GM12878 (cell line): ENCODE results near the gene NLGN1. TPM values are rescaled to one million over a fixed set of nuclear protein-coding genes. Genes with fewer than 3 reads are reported as not detected.

Experiments used
- ATAC-seq: fragments of 200-7000 bp; cut with Tn5 transposase; 3 replicates; pipeline ENCODE4 v1.9.1; 2020; ENCODE audit warnings: mild to moderate bottlenecking, moderate library complexity
- BruUV-seq: library from RNA; stranded (reverse); fragments of 400-500 nt; replicated peaks from 2 replicates; lab custom pipeline; 2021; lab: Mats Ljungman, UMichigan
- CTCF ChIA-PET: fragments of 300-600 bp; sonication (Branson Sonifier 250); formaldehyde crosslinking; extraction: SDS; loops from one replicate; lab custom pipeline; 2021; ENCODE audit warnings: inconsistent platforms; lab: Yijun Ruan, JAX
- POLR2A ChIA-PET: fragments of 350-600 bp; formaldehyde crosslinking; extraction: SDS; loops from one replicate; lab custom pipeline; 2021; ENCODE audit warnings: inconsistent platforms; lab: Charles Lee
- RAD21 ChIA-PET: fragments of 300-600 bp; sonication (Branson Sonifier 250); formaldehyde crosslinking; loops from one replicate; lab custom pipeline; 2023; ENCODE audit warnings: antibody characterized with exemption; ENCODE audit not compliant: unreplicated experiment; lab: Charles Lee
- SMC1A ChIA-PET: fragments of 300-600 bp; sonication (Branson Sonifier 250); formaldehyde crosslinking; loops from one replicate; lab custom pipeline; 2023; ENCODE audit not compliant: unreplicated experiment, uncharacterized antibody; lab: Charles Lee
- DNase-seq: peaks from one replicate; pipeline ENCODE4 v3.0.0-alpha.2; 2011; ENCODE audit warnings: low read depth, low spot score
- FAIRE-seq: peaks from 3 replicates; lab custom pipeline; 2011; peaks lifted over from hg19 to GRCh38; lab: Jason Lieb, UNC
- H2AFZ ChIP-seq: 2 replicates; pipeline ENCODE4 v1.6.0; 2011; ENCODE audit warnings: low read depth, low read length, control low read depth; ENCODE audit not compliant: control insufficient read depth
- H3K27ac ChIP-seq: 2 replicates; pipeline ENCODE4 v1.5.1; 2011; ENCODE audit warnings: control low read depth; ENCODE audit not compliant: control insufficient read depth, insufficient read depth
- H3K27me3 ChIP-seq, 2 experiments: replicated peaks in 1 of 2; 2 replicates each; pipeline versions ENCODE4 v1.6.0 to v1.6.1; 2011; ENCODE audit warnings: low read length in 1 of 2; ENCODE audit not compliant: control insufficient read depth in 2 of 2, insufficient read depth in 2 of 2
- H3K36me3 ChIP-seq, 2 experiments: 2 replicates each; pipeline ENCODE4 v1.5.1; 2011; ENCODE audit warnings: low read length in 1 of 2; ENCODE audit not compliant: control insufficient read depth in 2 of 2, insufficient read depth in 2 of 2
- H3K4me1 ChIP-seq: 2 replicates; pipeline ENCODE4 v1.6.1; 2011; ENCODE audit warnings: mild to moderate bottlenecking, low read length, moderate library complexity, mixed read lengths; ENCODE audit not compliant: control insufficient read depth, insufficient read depth
- H3K4me2 ChIP-seq: 2 replicates; pipeline ENCODE4 v1.6.0; 2011; ENCODE audit warnings: control low read depth; ENCODE audit not compliant: control insufficient read depth, insufficient read depth
- H3K4me3 ChIP-seq: fragments of 200-600 bp; sonication (generic); 2 replicates; pipeline ENCODE4 v1.5.1; 2016
- H3K79me2 ChIP-seq: 2 replicates; pipeline ENCODE4 v1.6.0; 2011; ENCODE audit warnings: low read length; ENCODE audit not compliant: control insufficient read depth, insufficient read depth
- H3K9ac ChIP-seq: 2 replicates; pipeline ENCODE4 v1.8.0; 2011; ENCODE audit warnings: low read length, control low read depth, mixed read lengths; ENCODE audit not compliant: control insufficient read depth, insufficient read depth
- H3K9me3 ChIP-seq: replicated peaks from 3 replicates; pipeline ENCODE4 v1.5.1; 2011; ENCODE audit warnings: mild to moderate bottlenecking, low read length; ENCODE audit not compliant: control insufficient read depth, insufficient read depth
- H4K20me1 ChIP-seq: 2 replicates; pipeline ENCODE4 v1.6.0; 2011; ENCODE audit not compliant: control insufficient read depth, insufficient read depth
- NRF1 ChIP-seq: conservative IDR thresholded peaks from 2 replicates; pipeline ENCODE4 v1.6.1; 2011; ENCODE audit warnings: mild to moderate bottlenecking, low read depth, low read length, improper control_type of control experiment
- POLR2AphosphoS2 ChIP-seq: IDR thresholded peaks from 2 replicates; pipeline ENCODE4 v1.6.1; 2011; ENCODE audit warnings: low read depth, mild to moderate bottlenecking, low read length, improper control_type of control experiment, moderate library complexity
- RAD21 ChIP-seq: IDR thresholded peaks from 2 replicates; pipeline ENCODE4 v1.6.1; 2011; ENCODE audit warnings: mild to moderate bottlenecking, low read depth, low read length, moderate library complexity; ENCODE audit not compliant: insufficient read depth
- WGBS: methylation state at CpG from one replicate; pipeline ENCODE4 v1.1.6; 2016; ENCODE audit warnings: low lambda C conversion rate; ENCODE audit not compliant: insufficient replicate concordance, insufficient coverage; ENCODE audit errors: missing lambda C conversion rate; 5-methylcytosine and 5-hydroxymethylcytosine counted together
- in situ Hi-C: fragments of 300-500 bp; cut with MboI; formaldehyde crosslinking; loops from 9 replicates; pipeline ENCODE4 v1.14.3; 2018; ENCODE audit warnings: mixed read lengths
- intact Hi-C: fragments of 100-400 bp; cut with micrococcal nuclease; formaldehyde crosslinking; loops from one replicate; pipeline ENCODE4 v1.14.2; 2022; ENCODE audit not compliant: unreplicated experiment
- polyA plus RNA-seq, 11 experiments: library from polyadenylated mRNA; depleted of rRNA in 4 of 11; unstranded in 6 of 11; stranded (reverse) in 5 of 11; fragments of >200 nt; fragmentation: Nextera tagmentation in 4 of 11; fragmentation: Illumina TruSeq in 1 of 11; extraction: Ambion mirVana in 4 of 11; extraction: Trizol in 1 of 11; gene quantifications; 1 replicate in 1 of 11; 2 replicates in 10 of 11; pipeline versions ENCODE4 v1.2.1 to v1.2.3, GENCODE V29; 2011 to 2016; ENCODE audit warnings: inconsistent platforms in 2 of 11, missing spikeins in 2 of 11, low read depth in 1 of 11
- total RNA-seq, 4 experiments: library from RNA; depleted of rRNA in 3 of 4; stranded (reverse); fragments of >200 nt in 3 of 4; fragmentation: Illumina TruSeq in 1 of 4; extraction: Trizol in 1 of 4; gene quantifications; 2 replicates each; pipeline versions ENCODE4 v1.2.1 to v1.2.3, GENCODE V29; 2013 to 2021
- TF ChIP-seq, protein P1 (sequence below), 3 experiments: IDR thresholded peaks in 2 of 3; conservative IDR thresholded peaks in 1 of 3; 2 replicates each; pipeline ENCODE4 v1.5.1; 2011; ENCODE audit warnings: low read depth in 3 of 3, low read length in 3 of 3, mild to moderate bottlenecking in 3 of 3, control low read depth in 2 of 3, moderate library complexity in 2 of 3, inconsistent platforms in 1 of 3, mixed read lengths in 1 of 3; ENCODE audit not compliant: control insufficient read depth in 2 of 3, insufficient read depth in 1 of 3; ENCODE audit errors: extremely low read depth in 1 of 3

Gene NLGN1
- total and polyA plus RNA-seq, 10 of the 15 experiments (the other 5 are each of a cell fraction or from before 2014, with no cell fraction given): not detected

DNA sequence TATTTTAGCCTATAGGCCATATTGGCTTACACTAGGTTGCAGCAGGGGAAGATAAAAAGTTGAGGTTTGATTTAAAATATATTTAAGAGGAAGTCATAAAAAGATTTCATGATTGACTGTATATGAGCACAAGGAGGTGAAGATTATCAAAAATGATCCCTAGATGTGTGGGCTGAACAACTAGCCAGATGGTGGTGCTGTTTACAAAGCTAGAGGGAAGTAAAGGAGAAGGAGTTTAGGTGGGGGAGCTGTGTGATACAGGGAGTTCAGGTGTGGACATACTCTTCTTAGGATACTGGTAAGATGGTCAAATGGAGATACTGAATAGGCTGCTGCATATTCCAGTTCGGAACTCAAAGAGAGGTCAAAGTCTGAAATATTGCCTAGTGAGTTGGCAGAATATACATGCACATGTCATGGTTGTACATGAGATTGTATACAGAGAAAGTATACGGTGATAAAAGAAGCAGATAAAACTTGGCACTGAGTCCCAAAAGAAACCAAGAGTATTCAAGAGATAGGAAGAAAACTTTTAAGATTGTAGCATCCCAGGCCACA is 727.8 kb downstream of the NLGN1 start:
- 40% methylated on average over 2 of the region's 2 CpGs for WGBS
- in situ Hi-C loops: no loop called here

More for the DNA sequence above, 727.8 kb downstream of the NLGN1 start:
- FAIRE-seq: no peak
- Histone ChIP-seq H2AFZ (no peak overlapping the region), H3K4me1 (no peaks in the 10 kb centered on the region), H3K36me3 (no peaks in the 10 kb centered on the region), H3K9me3 (no peaks in the 10 kb centered on the region), H3K4me2 (no peak overlapping the region), H3K9ac (no peak overlapping the region), H4K20me1 (no peaks in the 10 kb centered on the region), H3K79me2 (no peaks in the 10 kb centered on the region), H3K27me3 (no peaks in the 10 kb centered on the region), H3K27ac (no peak overlapping the region), H3K4me3 (no peak overlapping the region)
- BruUV-seq: no TSS peak
- ChIA-PET POLR2A (no interaction called here), RAD21 (no interaction called here), CTCF (interaction anchor here (1.1 to 1.4 kb wide), 2 partner anchors 28 to 79 kb away, joined by 4 to 5 read pairs; no protein-coding TSS in a partner anchor), SMC1A (interaction anchor here (0.6 kb wide), 1 partner anchor 22 kb away, joined by 3 read pairs; no protein-coding TSS in a partner anchor)
- no peak for DNase-seq
- ATAC-seq: peak; percentile 66
- TF ChIP-seq, protein P1, sequence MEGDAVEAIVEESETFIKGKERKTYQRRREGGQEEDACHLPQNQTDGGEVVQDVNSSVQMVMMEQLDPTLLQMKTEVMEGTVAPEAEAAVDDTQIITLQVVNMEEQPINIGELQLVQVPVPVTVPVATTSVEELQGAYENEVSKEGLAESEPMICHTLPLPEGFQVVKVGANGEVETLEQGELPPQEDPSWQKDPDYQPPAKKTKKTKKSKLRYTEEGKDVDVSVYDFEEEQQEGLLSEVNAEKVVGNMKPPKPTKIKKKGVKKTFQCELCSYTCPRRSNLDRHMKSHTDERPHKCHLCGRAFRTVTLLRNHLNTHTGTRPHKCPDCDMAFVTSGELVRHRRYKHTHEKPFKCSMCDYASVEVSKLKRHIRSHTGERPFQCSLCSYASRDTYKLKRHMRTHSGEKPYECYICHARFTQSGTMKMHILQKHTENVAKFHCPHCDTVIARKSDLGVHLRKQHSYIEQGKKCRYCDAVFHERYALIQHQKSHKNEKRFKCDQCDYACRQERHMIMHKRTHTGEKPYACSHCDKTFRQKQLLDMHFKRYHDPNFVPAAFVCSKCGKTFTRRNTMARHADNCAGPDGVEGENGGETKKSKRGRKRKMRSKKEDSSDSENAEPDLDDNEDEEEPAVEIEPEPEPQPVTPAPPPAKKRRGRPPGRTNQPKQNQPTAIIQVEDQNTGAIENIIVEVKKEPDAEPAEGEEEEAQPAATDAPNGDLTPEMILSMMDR (IDR thresholded peaks at IDR 0.05 in 2 of 3, conservative IDR thresholded peaks at IDR 0.05 in 1 of 3; ENCODE audit: control insufficient read depth in 2 of 3, extremely low read depth in 1 of 3, insufficient read depth in 1 of 3, low read depth in 3 of 3, low read length in 3 of 3): peak; percentile 11 to 48 (median 41); a peak in 3 of 6 replicates
- no peak for TF ChIP-seq NRF1
- no peak for TF ChIP-seq POLR2AphosphoS2
- TF ChIP-seq RAD21: peak; percentile 58
- intact Hi-C loops: no loop called here
